ENCODE measurements around the gene URB1.

URB1 gene

GRCh38 chr21:32301596-32301995, 91.2 kb downstream of the URB1 start:
- Histone ChIP-seq H3K4me3 (ENCODE audit: insufficient read depth, low read depth, low read length) (no peak overlapping the region), H3K27me3 (ENCODE audit: control insufficient read depth, insufficient read depth, low read length, poor library complexity, severe bottlenecking) (no peaks in the 10 kb centered on the region), H3K36me3 (ENCODE audit: control insufficient read depth, insufficient read depth, low read length) (no peaks in the 10 kb centered on the region), H3K9me3 (ENCODE audit: control insufficient read depth, low read length) (no peaks in the 10 kb centered on the region), H3K27ac (ENCODE audit: insufficient read depth, low read depth, low read length, poor library complexity, severe bottlenecking) (no peak overlapping the region), H3K4me1 (ENCODE audit: control insufficient read depth, insufficient read depth, low read length) (no peaks in the 10 kb centered on the region)
- WGBS, 2 experiments, result 95 to 100% methylated on average over 1 to 2 of the region's 2 CpGs

GRCh38 chr21:32300117-32300681, 92.6 kb downstream of the URB1 start:
- H3K4me3 ChIP-seq (ENCODE audit: insufficient read depth, low read depth, low read length), result no peak overlapping the region
- H3K27me3 ChIP-seq (ENCODE audit: control insufficient read depth, insufficient read depth, low read length, poor library complexity, severe bottlenecking), result no peaks in the 10 kb centered on the region
- no peaks in the 10 kb centered on the region for H3K36me3 ChIP-seq (ENCODE audit: control insufficient read depth, insufficient read depth, low read length)
- no peaks in the 10 kb centered on the region for H3K9me3 ChIP-seq (ENCODE audit: control insufficient read depth, low read length)
- no peak overlapping the region for H3K27ac ChIP-seq (ENCODE audit: insufficient read depth, low read depth, low read length, poor library complexity, severe bottlenecking)
- no peaks in the 10 kb centered on the region for H3K4me1 ChIP-seq (ENCODE audit: control insufficient read depth, insufficient read depth, low read length)
- 92% methylated on average over 41 of the region's 41 CpGs for WGBS, 2 experiments

- Histone ChIP-seq H3K27me3 (ENCODE audit: control insufficient read depth, insufficient read depth, low read length, poor library complexity, severe bottlenecking) (no peaks in the 10 kb centered on the region), H3K4me3 (ENCODE audit: insufficient read depth, low read depth, low read length) (no peak overlapping the region), H3K27ac (ENCODE audit: insufficient read depth, low read depth, low read length, poor library complexity, severe bottlenecking) (no peak overlapping the region), H3K36me3 (ENCODE audit: control insufficient read depth, insufficient read depth, low read length) (no peaks in the 10 kb centered on the region), H3K4me1 (ENCODE audit: control insufficient read depth, insufficient read depth, low read length) (no peaks in the 10 kb centered on the region), H3K9me3 (ENCODE audit: control insufficient read depth, low read length) (no peaks in the 10 kb centered on the region)
- 94 to 96% methylated on average over 6 of the region's 6 CpGs for WGBS, 2 experiments
These were observed 93.1 kb downstream of the URB1 start for GRCh38 chr21:32299695-32300094.

GRCh38 chr21:32298658-32299081, 94.1 kb downstream of the URB1 start, which contains the start of gene MRAP:
TSS of gene MRAP (plus strand) at chr21:32298855. CDS start at chr21:32298972, 117 bp downstream.
- Histone ChIP-seq H3K27me3 (ENCODE audit: control insufficient read depth, insufficient read depth, low read length, poor library complexity, severe bottlenecking) (no peaks in the 10 kb centered on the region), H3K36me3 (ENCODE audit: control insufficient read depth, insufficient read depth, low read length) (no peaks in the 10 kb centered on the region), H3K4me3 (ENCODE audit: insufficient read depth, low read depth, low read length) (no peak within 1 kb of the TSS), H3K9me3 (ENCODE audit: control insufficient read depth, low read length) (no peaks in the 10 kb centered on the region), H3K27ac (ENCODE audit: insufficient read depth, low read depth, low read length, poor library complexity, severe bottlenecking) (no peak within 1 kb of the TSS), H3K4me1 (ENCODE audit: control insufficient read depth, insufficient read depth, low read length) (no peaks in the 10 kb centered on the region)
- WGBS, 2 experiments, result 91 to 93% methylated on average over 14 of the region's 14 CpGs

- H3K36me3 ChIP-seq (ENCODE audit: control insufficient read depth, insufficient read depth, low read length), result no peaks in the 10 kb centered on the region
- no peaks in the 10 kb centered on the region for H3K27me3 ChIP-seq (ENCODE audit: control insufficient read depth, insufficient read depth, low read length, poor library complexity, severe bottlenecking)
- 92 to 96% methylated on average over 6 of the region's 6 CpGs for WGBS, 2 experiments
- no peaks in the 10 kb centered on the region for H3K9me3 ChIP-seq (ENCODE audit: control insufficient read depth, low read length)
- H3K4me1 ChIP-seq (ENCODE audit: control insufficient read depth, insufficient read depth, low read length), result no peaks in the 10 kb centered on the region
- no peak overlapping the region for H3K4me3 ChIP-seq (ENCODE audit: insufficient read depth, low read depth, low read length)
- H3K27ac ChIP-seq (ENCODE audit: insufficient read depth, low read depth, low read length, poor library complexity, severe bottlenecking), result no peak overlapping the region
These were observed 94.7 kb downstream of the URB1 start for GRCh38 chr21:32298148-32298559.

GRCh38 chr21:32297449-32297848, 95.4 kb downstream of the URB1 start:
- H3K9me3 ChIP-seq (ENCODE audit: control insufficient read depth, low read length), result no peaks in the 10 kb centered on the region
- no peaks in the 10 kb centered on the region for H3K4me1 ChIP-seq (ENCODE audit: control insufficient read depth, insufficient read depth, low read length)
- H3K27ac ChIP-seq (ENCODE audit: insufficient read depth, low read depth, low read length, poor library complexity, severe bottlenecking), result no peak overlapping the region
- H3K36me3 ChIP-seq (ENCODE audit: control insufficient read depth, insufficient read depth, low read length), result no peaks in the 10 kb centered on the region
- H3K4me3 ChIP-seq (ENCODE audit: insufficient read depth, low read depth, low read length), result no peak overlapping the region
- 93 to 98% methylated on average over 7 of the region's 7 CpGs for WGBS, 2 experiments
- no peaks in the 10 kb centered on the region for H3K27me3 ChIP-seq (ENCODE audit: control insufficient read depth, insufficient read depth, low read length, poor library complexity, severe bottlenecking)

GRCh38 chr21:32285476-32285875, 107.3 kb downstream of the URB1 start:
- Histone ChIP-seq H3K9me3 (ENCODE audit: control insufficient read depth, low read length) (no peaks in the 10 kb centered on the region), H3K4me3 (ENCODE audit: insufficient read depth, low read depth, low read length) (no peak overlapping the region), H3K36me3 (ENCODE audit: control insufficient read depth, insufficient read depth, low read length) (no peaks in the 10 kb centered on the region), H3K4me1 (ENCODE audit: control insufficient read depth, insufficient read depth, low read length) (no peaks in the 10 kb centered on the region), H3K27ac (ENCODE audit: insufficient read depth, low read depth, low read length, poor library complexity, severe bottlenecking) (no peak overlapping the region), H3K27me3 (ENCODE audit: control insufficient read depth, insufficient read depth, low read length, poor library complexity, severe bottlenecking) (no peaks in the 10 kb centered on the region)
- 87 to 91% methylated on average over 3 to 4 of the region's 4 CpGs for whole genome bisulfite sequencing, 2 experiments

GRCh38 chr21:32282992-32283391, 109.8 kb downstream of the URB1 start:
- WGBS, 2 experiments, result 82 to 84% methylated on average over 6 of the region's 6 CpGs
- no peak overlapping the region for H3K4me3 ChIP-seq (ENCODE audit: insufficient read depth, low read depth, low read length)
- no peaks in the 10 kb centered on the region for H3K9me3 ChIP-seq (ENCODE audit: control insufficient read depth, low read length)
- H3K27ac ChIP-seq (ENCODE audit: insufficient read depth, low read depth, low read length, poor library complexity, severe bottlenecking), result no peak overlapping the region
- no peaks in the 10 kb centered on the region for H3K27me3 ChIP-seq (ENCODE audit: control insufficient read depth, insufficient read depth, low read length, poor library complexity, severe bottlenecking)
- H3K4me1 ChIP-seq (ENCODE audit: control insufficient read depth, insufficient read depth, low read length), result peaks cover 6% of the 10 kb centered on the region
- no peaks in the 10 kb centered on the region for H3K36me3 ChIP-seq (ENCODE audit: control insufficient read depth, insufficient read depth, low read length)

GRCh38 chr21:32281531-32281930, 111.3 kb downstream of the URB1 start:
- no peak overlapping the region for H3K4me3 ChIP-seq (ENCODE audit: insufficient read depth, low read depth, low read length)
- H3K4me1 ChIP-seq (ENCODE audit: control insufficient read depth, insufficient read depth, low read length), result peaks cover 6% of the 10 kb centered on the region
- 92 to 94% methylated on average over 6 to 7 of the region's 7 CpGs for WGBS, 2 experiments
- no peaks in the 10 kb centered on the region for H3K27me3 ChIP-seq (ENCODE audit: control insufficient read depth, insufficient read depth, low read length, poor library complexity, severe bottlenecking)
- no peaks in the 10 kb centered on the region for H3K36me3 ChIP-seq (ENCODE audit: control insufficient read depth, insufficient read depth, low read length)
- H3K9me3 ChIP-seq (ENCODE audit: control insufficient read depth, low read length), result no peaks in the 10 kb centered on the region
- H3K27ac ChIP-seq (ENCODE audit: insufficient read depth, low read depth, low read length, poor library complexity, severe bottlenecking), result no peak overlapping the region

GRCh38 chr21:32279377-32279680, 113.5 kb downstream of the URB1 start:
- H3K4me1 ChIP-seq (ENCODE audit: control insufficient read depth, insufficient read depth, low read length), result peaks cover 6% of the 10 kb centered on the region
- H3K27ac ChIP-seq (ENCODE audit: insufficient read depth, low read depth, low read length, poor library complexity, severe bottlenecking), result no peak overlapping the region
- no peaks in the 10 kb centered on the region for H3K27me3 ChIP-seq (ENCODE audit: control insufficient read depth, insufficient read depth, low read length, poor library complexity, severe bottlenecking)
- H3K9me3 ChIP-seq (ENCODE audit: control insufficient read depth, low read length), result no peaks in the 10 kb centered on the region
- 12 to 25% methylated on average over 8 to 10 of the region's 10 CpGs for WGBS, 2 experiments
- peak overlapping the region; percentile 95 for H3K4me3 ChIP-seq (ENCODE audit: insufficient read depth, low read depth, low read length)
- peaks cover 3% of the 10 kb centered on the region for H3K36me3 ChIP-seq (ENCODE audit: control insufficient read depth, insufficient read depth, low read length)
